ENCODE data around the gene ALK. TPM values are rescaled to one million over a fixed set of nuclear protein-coding genes. Genes with fewer than 3 reads are reported as not detected.

Gene ALK
- total RNA-seq, 1 experiment from 2014 or later = not detected

GRCh38 chr2:29780906-29781305 is 140.5 kb downstream of the ALK start:
- Histone ChIP-seq H3K79me2 (ENCODE audit: insufficient read depth, low read length) (no peaks in the 10 kb centered on the region), H2BK15ac (ENCODE audit: low read depth, low read length) (no peak overlapping the region), H3K4me2 (ENCODE audit: insufficient read depth, insufficient read length, low read length) (no peak overlapping the region), H3K23ac (ENCODE audit: insufficient read length, low read depth, low read length) (no peak overlapping the region), H2AFZ (ENCODE audit: low read length) (no peak overlapping the region), H3K18ac (ENCODE audit: insufficient read length, low read depth, low read length) (no peak overlapping the region), H3T11ph (ENCODE audit: low read length) (no peak overlapping the region), H3K14ac (ENCODE audit: insufficient read depth, low read length) (no peak overlapping the region), H3K4ac (ENCODE audit: low read depth, low read length) (no peak overlapping the region), H2BK20ac (ENCODE audit: low read depth, low read length, poor library complexity, severe bottlenecking) (no peak overlapping the region), H4K91ac (ENCODE audit: insufficient read length, low read depth, low read length) (no peak overlapping the region), H3K23me2 (ENCODE audit: insufficient read length, low read depth, low read length, poor library complexity, severe bottlenecking) (no peaks in the 10 kb centered on the region), H3K4me1 (ENCODE audit: insufficient read depth, low read length) (peaks cover 2% of the 10 kb centered on the region; the same call in 1 of the 2 replicates), H4K8ac (replicated peaks; ENCODE audit: insufficient read length, low read depth, low read length) (no peak overlapping the region), H3K56ac (ENCODE audit: insufficient read length, low read depth, low read length) (no peak overlapping the region), H4K5ac (ENCODE audit: insufficient read length, low read depth, low read length) (no peak overlapping the region), H3K9ac (ENCODE audit: extremely low read depth, insufficient read length, low read length) (no peak overlapping the region), H2BK120ac (ENCODE audit: low read depth, low read length, poor library complexity, severe bottlenecking) (no peak overlapping the region), H3K9me3 (ENCODE audit: control insufficient read depth, low read depth, low read length) (no peaks in the 10 kb centered on the region), H4K20me1 (ENCODE audit: control insufficient read depth, insufficient read depth, insufficient read length) (no peaks in the 10 kb centered on the region), H3K79me1 (ENCODE audit: insufficient read depth, low read depth, low read length, poor library complexity, severe bottlenecking) (no peaks in the 10 kb centered on the region), H3K27ac (ENCODE audit: insufficient read length, low read depth, low read length) (no peak overlapping the region), H2AK5ac (ENCODE audit: insufficient read length, low read length) (no peak overlapping the region), H3K27me3 (ENCODE audit: insufficient read depth, low read length) (no peaks in the 10 kb centered on the region), H2BK12ac (ENCODE audit: insufficient read length, low read depth, low read length) (no peak overlapping the region), H2BK5ac (ENCODE audit: insufficient read length, low read length) (no peak overlapping the region)
- Mint-ChIP-seq H3K27ac (no peak overlapping the region), H3K4me3 (no peak overlapping the region), H3K27me3 (ENCODE audit: low read depth) (no peaks in the 10 kb centered on the region), H3K4me1 (peaks cover 18 to 22% of the 10 kb centered on the region in 2 experiments), H3K9me3 (no peaks in the 10 kb centered on the region), H3K36me3 (ENCODE audit: insufficient read depth in 1 of 3, low read depth in 3 of 3) (no peaks in the 10 kb centered on the region)
- no peak for DNase-seq
- WGBS (ENCODE audit: extremely low coverage, insufficient read length, low lambda C conversion rate) = no CpG with 5 or more reads among the region's 1 CpG
- no peak for TF ChIP-seq CTCF (conservative IDR thresholded peaks at IDR 0.05)
